Measurements from ENCODE around the gene CRABP2.
A peak's percentile ranks its signal among the peaks of the same experiment; 100 is the strongest.

CRABP2 gene

GRCh38 chr1:156741481-156741983, 36.1 kb upstream of the CRABP2 start:
- no peak for DNase-seq

GRCh38 chr1:156740741-156741480, 35.5 kb upstream of the CRABP2 start, which contains the start of gene MRPL24:
Gene MRPL24 (minus strand): TSS chr1:156741088. CDS start chr1:156738704, 2,384 bp downstream.
- DNase-seq, result peak; percentile 86

GRCh38 chr1:156740237-156740740, 34.9 kb upstream of the CRABP2 start:
- DNase-seq, result no peak

GRCh38 chr1:156738916-156739315, 33.5 kb upstream of the CRABP2 start:
- DNase-seq, result no peak

- no peak for DNase-seq
Observed at GRCh38 chr1:156738407-156738806, 33.0 kb upstream of the CRABP2 start.

GRCh38 chr1:156733989-156734584, 28.7 kb upstream of the CRABP2 start:
- DNase-seq, result no peak

GRCh38 chr1:156728599-156729462, 23.4 kb upstream of the CRABP2 start, which contains the start of gene ISG20L2:
Gene ISG20L2 (minus strand): TSS chr1:156728766. CDS start chr1:156727652, 1,114 bp downstream.
- DNase-seq, result peak; percentile 79

- peak; percentile 77 for DNase-seq
Observed at GRCh38 chr1:156727926-156728598, 22.7 kb upstream of the CRABP2 start, which contains the start of gene METTL25B. Gene METTL25B (plus strand): TSS chr1:156728469. CDS start chr1:156729105, 636 bp downstream.

- DNase-seq, result no peak
Observed at GRCh38 chr1:156727492-156727891, 22.1 kb upstream of the CRABP2 start.

GRCh38 chr1:156726549-156727226, 21.3 kb upstream of the CRABP2 start:
- no peak for DNase-seq

- DNase-seq, result peak; percentile 50
Observed at GRCh38 chr1:156725683-156726280, 20.4 kb upstream of the CRABP2 start.

- DNase-seq, result no peak
Observed at GRCh38 chr1:156721535-156721934, 16.2 kb upstream of the CRABP2 start.

GRCh38 chr1:156721131-156721530, 15.7 kb upstream of the CRABP2 start:
- no peak for DNase-seq

GRCh38 chr1:156717351-156717750, 12.0 kb upstream of the CRABP2 start:
- DNase-seq, result no peak

GRCh38 chr1:156714830-156715229, 9.4 kb upstream of the CRABP2 start:
- no peak for DNase-seq

GRCh38 chr1:156712626-156713025, 7.2 kb upstream of the CRABP2 start:
- DNase-seq, result no peak

- DNase-seq, result no peak
Observed at GRCh38 chr1:156711011-156711817, 5.8 kb upstream of the CRABP2 start.

GRCh38 chr1:156709757-156710489, 4.5 kb upstream of the CRABP2 start:
- no peak for DNase-seq

GRCh38 chr1:156709031-156709430, 3.6 kb upstream of the CRABP2 start:
- no peak for DNase-seq

All from activated gamma-delta T cell (primary cell).